Endothelial cell of umbilical vein (primary cell): ENCODE measurements around the gene NPC1L1. TPM values are rescaled to one million over a fixed set of nuclear protein-coding genes. Genes with fewer than 3 reads are reported as not detected.

ENCODE experiments used
- BruUV-seq: library from RNA; stranded (reverse); fragments of 400-500 nt; replicated peaks from 2 replicates; lab custom pipeline; 2021; lab: Mats Ljungman, UMichigan
- CTCF ChIA-PET: fragments of 300-600, 350-600 bp; sonication (Branson Sonifier 250); formaldehyde crosslinking; loops from one replicate; lab custom pipeline; 2021; ENCODE audit warnings: antibody characterized with exemption, inconsistent platforms; lab: Charles Lee
- POLR2A ChIA-PET: fragments of 300-600, 350-600 bp; sonication (Branson Sonifier 250); formaldehyde crosslinking; loops from one replicate; lab custom pipeline; 2021; ENCODE audit warnings: antibody characterized with exemption, inconsistent platforms; lab: Charles Lee
- DNase-seq: peaks from one replicate; pipeline ENCODE4 v3.0.0-alpha.2; 2011; ENCODE audit warnings: low read depth, low spot score
- FAIRE-seq: peaks from 2 replicates; lab custom pipeline; 2011; peaks lifted over from hg19 to GRCh38; lab: Jason Lieb, UNC
- H2AFZ ChIP-seq: 2 replicates; pipeline ENCODE4 v1.6.0; 2012; ENCODE audit warnings: low read depth, low read length, control low read depth, inconsistent platforms
- H3K27ac ChIP-seq: 2 replicates; pipeline ENCODE4 v1.5.1; 2011; ENCODE audit warnings: low read depth, mild to moderate bottlenecking, control low read depth, low read length, moderate library complexity; ENCODE audit not compliant: insufficient read depth
- H3K27me3 ChIP-seq, 2 experiments: 2 replicates each; pipeline versions ENCODE4 v1.6.0 to v1.6.1; 2011; ENCODE audit warnings: low read length in 2 of 2, mixed read lengths in 1 of 2; ENCODE audit not compliant: control insufficient read depth in 2 of 2, insufficient read depth in 2 of 2
- H3K36me3 ChIP-seq, 2 experiments: 2 replicates in 1 of 2; 3 replicates in 1 of 2; pipeline ENCODE4 v1.5.1; 2011; ENCODE audit warnings: low read length in 2 of 2, mild to moderate bottlenecking in 1 of 2, moderate library complexity in 1 of 2; ENCODE audit not compliant: control insufficient read depth in 2 of 2, insufficient read depth in 2 of 2; ENCODE audit errors: extremely low read depth in 1 of 2
- H3K4me1 ChIP-seq: 3 replicates; pipeline ENCODE4 v1.5.1; 2011; ENCODE audit warnings: mild to moderate bottlenecking, low read length; ENCODE audit not compliant: control insufficient read depth, insufficient read depth; ENCODE audit errors: extremely low read depth
- H3K4me2 ChIP-seq: 2 replicates; pipeline ENCODE4 v1.6.1; 2011; ENCODE audit warnings: low read length, control low read depth, mixed read lengths; ENCODE audit not compliant: insufficient read depth
- H3K4me3 ChIP-seq, 3 experiments: fragments of 200-600 bp in 1 of 3; sonication (generic), shearing (Covaris generic) in 1 of 3; replicated peaks in 1 of 3; 2 replicates each; pipeline ENCODE4 v1.5.1; 2011 to 2016; ENCODE audit warnings: control low read depth in 3 of 3, low read length in 3 of 3, mild to moderate bottlenecking in 2 of 3, inconsistent platforms in 1 of 3, low read depth in 1 of 3, moderate library complexity in 1 of 3; ENCODE audit not compliant: insufficient read depth in 1 of 3
- H3K79me2 ChIP-seq: 2 replicates; pipeline ENCODE4 v1.6.0; 2012; ENCODE audit warnings: low read length, inconsistent platforms; ENCODE audit not compliant: control insufficient read depth, insufficient read depth
- H3K9ac ChIP-seq: replicated peaks from 2 replicates; pipeline ENCODE3; 2011; ENCODE audit warnings: low read length, control low read depth; ENCODE audit not compliant: insufficient read depth; ENCODE audit errors: extremely low read depth
- H3K9me1 ChIP-seq: replicated peaks from 3 replicates; pipeline ENCODE4 v1.6.0; 2011; ENCODE audit warnings: mild to moderate bottlenecking, low read length; ENCODE audit not compliant: control insufficient read depth, insufficient read depth; ENCODE audit errors: extremely low read depth
- H3K9me3 ChIP-seq: replicated peaks from 2 replicates; pipeline ENCODE4 v1.5.1; 2012; ENCODE audit warnings: low read length, inconsistent platforms; ENCODE audit not compliant: control insufficient read depth, insufficient read depth
- H4K20me1 ChIP-seq: replicated peaks from 2 replicates; pipeline ENCODE3; 2011; ENCODE audit warnings: mild to moderate bottlenecking, low read length; ENCODE audit not compliant: control insufficient read depth, insufficient read depth; ENCODE audit errors: extremely low read depth
- EZH2 ChIP-seq: IDR thresholded peaks from 2 replicates; pipeline ENCODE4 v1.6.1; 2012; ENCODE audit warnings: borderline replicate concordance, low read depth, mild to moderate bottlenecking, moderate library complexity, low read length, inconsistent platforms; ENCODE audit not compliant: severe bottlenecking
- FOS ChIP-seq: IDR thresholded peaks from 2 replicates; pipeline ENCODE4 v1.6.1; 2011; ENCODE audit warnings: mild to moderate bottlenecking, low read length, moderate library complexity, borderline replicate concordance; ENCODE audit not compliant: insufficient read depth
- GATA2 ChIP-seq: IDR thresholded peaks from 2 replicates; pipeline ENCODE4 v1.7.0; 2011; ENCODE audit warnings: low read depth, mild to moderate bottlenecking, moderate library complexity, mixed read lengths, low read length; ENCODE audit not compliant: insufficient read length, insufficient read depth
- JUN ChIP-seq: IDR thresholded peaks from 2 replicates; pipeline ENCODE4 v1.6.1; 2011; ENCODE audit warnings: borderline replicate concordance, low read depth; ENCODE audit not compliant: insufficient read length, insufficient read depth
- MYC ChIP-seq: IDR thresholded peaks from one replicate; pipeline ENCODE4 v1.6.1; 2011; ENCODE audit warnings: mild to moderate bottlenecking, low read depth, low read length
- POLR2A ChIP-seq: IDR thresholded peaks from 2 replicates; pipeline ENCODE4 v1.6.1; 2012; ENCODE audit warnings: low read depth, mild to moderate bottlenecking, control low read depth, low read length
- POLR2AphosphoS5 ChIP-seq: IDR thresholded peaks from 2 replicates; pipeline ENCODE4 v1.6.1; 2012; ENCODE audit warnings: low read depth, mild to moderate bottlenecking, control low read depth, low read length, moderate library complexity; ENCODE audit not compliant: insufficient read depth
- dilution Hi-C: fragments of 300-500 bp; cut with MboI; formaldehyde crosslinking; loops from one replicate; pipeline ENCODE4 v1.15.0; 2019; ENCODE audit warnings: low sequenced_read_pairs; ENCODE audit not compliant: extremely low pct_ligation_motif_present
- intact Hi-C: fragments of 100-400 bp; cut with micrococcal nuclease; formaldehyde crosslinking; loops from one replicate; pipeline ENCODE4 v1.10.0; 2022
- polyA plus RNA-seq, 4 experiments: library from polyadenylated mRNA; depleted of rRNA in 3 of 4; stranded (reverse) in 3 of 4; unstranded in 1 of 4; fragments of >200 nt; gene quantifications; 2 replicates each; pipeline versions ENCODE4 v1.2.1 to v1.2.3, GENCODE V29; 2011 to 2012; ENCODE audit warnings: missing spikeins in 1 of 4
- total RNA-seq: library from RNA; stranded (reverse); gene quantifications from 2 replicates; pipeline ENCODE4 v1.2.3, GENCODE V29; 2021
- TF ChIP-seq, protein P1 (sequence below), 2 donors: IDR thresholded peaks; 1 replicate in 1 of 2; 2 replicates in 1 of 2; pipeline ENCODE4 v1.5.1; 2011; ENCODE audit warnings: low read length in 2 of 2, mild to moderate bottlenecking in 2 of 2, moderate library complexity in 2 of 2, control low read depth in 1 of 2, inconsistent platforms in 1 of 2, low read depth in 1 of 2; ENCODE audit not compliant: insufficient read depth in 1 of 2; ENCODE audit errors: extremely low read depth in 1 of 2
- TF ChIP-seq, protein P2 (sequence below): IDR thresholded peaks from 2 replicates; pipeline ENCODE4 v1.6.1; 2011; ENCODE audit not compliant: insufficient read depth, insufficient read length

Gene NPC1L1
- total and polyA plus RNA-seq, 2 donors (not counting 3 experiments of a cell fraction or from before 2014, with no cell fraction given) = not detected

DNA sequence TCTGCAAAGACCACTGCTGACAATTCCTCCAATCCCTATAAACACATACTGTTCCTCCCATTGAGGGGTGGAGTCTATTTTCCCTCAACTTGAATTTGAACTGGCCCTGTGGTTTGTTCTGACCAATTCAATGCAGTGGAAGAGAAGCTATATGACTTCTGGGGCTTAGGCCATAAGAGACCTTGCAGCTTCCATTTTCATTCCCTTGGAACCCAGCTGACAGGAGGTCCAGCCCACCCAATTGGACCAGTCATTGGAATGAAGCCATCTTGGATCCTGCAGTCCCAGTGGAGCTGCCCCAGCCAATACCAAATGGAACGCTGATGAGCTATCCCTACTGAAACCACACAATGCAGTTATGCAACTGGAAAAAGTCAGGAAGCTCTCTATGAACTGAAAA lies 49.8 kb upstream of the NPC1L1 start:
- H3K27me3 ChIP-seq = no peaks in the 10 kb centered on the region
- no peaks in the 10 kb centered on the region for H3K79me2 ChIP-seq
- CTCF ChIA-PET = interaction anchor here (0.6 to 1.4 kb wide), 4 partner anchors 13 to 266 kb away, joined by 3 to 9 read pairs (median 4); partner anchors contain the start of gene H2AZ2
- no peaks in the 10 kb centered on the region for H4K20me1 ChIP-seq
- FAIRE-seq (no peak), DNase-seq (no peak)
- BruUV-seq = no TSS peak
- no peak overlapping the region for H3K4me3 ChIP-seq
- no peaks in the 10 kb centered on the region for H3K9me3 ChIP-seq
- H3K9me1 ChIP-seq = no peaks in the 10 kb centered on the region
- H3K36me3 ChIP-seq = no peaks in the 10 kb centered on the region
- no peak overlapping the region for H2AFZ ChIP-seq
- TF ChIP-seq EZH2 = no peak
- TF ChIP-seq FOS = no peak
- no peak for TF ChIP-seq JUN
- TF ChIP-seq MYC = no peak
- no peak for TF ChIP-seq POLR2A
- TF ChIP-seq GATA2 = no peak
- TF ChIP-seq, protein P1, sequence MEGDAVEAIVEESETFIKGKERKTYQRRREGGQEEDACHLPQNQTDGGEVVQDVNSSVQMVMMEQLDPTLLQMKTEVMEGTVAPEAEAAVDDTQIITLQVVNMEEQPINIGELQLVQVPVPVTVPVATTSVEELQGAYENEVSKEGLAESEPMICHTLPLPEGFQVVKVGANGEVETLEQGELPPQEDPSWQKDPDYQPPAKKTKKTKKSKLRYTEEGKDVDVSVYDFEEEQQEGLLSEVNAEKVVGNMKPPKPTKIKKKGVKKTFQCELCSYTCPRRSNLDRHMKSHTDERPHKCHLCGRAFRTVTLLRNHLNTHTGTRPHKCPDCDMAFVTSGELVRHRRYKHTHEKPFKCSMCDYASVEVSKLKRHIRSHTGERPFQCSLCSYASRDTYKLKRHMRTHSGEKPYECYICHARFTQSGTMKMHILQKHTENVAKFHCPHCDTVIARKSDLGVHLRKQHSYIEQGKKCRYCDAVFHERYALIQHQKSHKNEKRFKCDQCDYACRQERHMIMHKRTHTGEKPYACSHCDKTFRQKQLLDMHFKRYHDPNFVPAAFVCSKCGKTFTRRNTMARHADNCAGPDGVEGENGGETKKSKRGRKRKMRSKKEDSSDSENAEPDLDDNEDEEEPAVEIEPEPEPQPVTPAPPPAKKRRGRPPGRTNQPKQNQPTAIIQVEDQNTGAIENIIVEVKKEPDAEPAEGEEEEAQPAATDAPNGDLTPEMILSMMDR (IDR thresholded peaks at IDR 0.05; ENCODE audit: extremely low read depth in 1 of 2, insufficient read depth in 1 of 2, low read depth in 1 of 2, low read length in 2 of 2) = no peak
- TF ChIP-seq, protein P2, sequence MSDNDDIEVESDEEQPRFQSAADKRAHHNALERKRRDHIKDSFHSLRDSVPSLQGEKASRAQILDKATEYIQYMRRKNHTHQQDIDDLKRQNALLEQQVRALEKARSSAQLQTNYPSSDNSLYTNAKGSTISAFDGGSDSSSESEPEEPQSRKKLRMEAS = no peak
- no peak for TF ChIP-seq POLR2AphosphoS5
- no peak overlapping the region for H3K9ac ChIP-seq
- no peak overlapping the region for H3K27ac ChIP-seq
- dilution Hi-C loops (no loop called here), intact Hi-C loops (no loop called here)
- H3K4me2 ChIP-seq = no peak overlapping the region
- H3K4me1 ChIP-seq = no peaks in the 10 kb centered on the region
- POLR2A ChIA-PET = interaction anchor here (0.6 to 0.8 kb wide), 2 partner anchors 9 to 206 kb away, joined by 3 to 6 read pairs; partner anchors contain the start of gene TMED4
